CD8-positive, alpha-beta memory T cell (primary cell): ENCODE data around the gene KAT6B. TPM values are rescaled to one million over a fixed set of nuclear protein-coding genes. Genes with fewer than 3 reads are reported as not detected.

Experiments used
- CTCF ChIA-PET: fragments of 350-600 bp; sonication (Branson Sonifier 250); formaldehyde crosslinking; loops from one replicate; lab custom pipeline; 2021; ENCODE audit warnings: antibody characterized with exemption; lab: Charles Lee
- POLR2A ChIA-PET: fragments of 350-600 bp; sonication (Branson Sonifier 250); formaldehyde crosslinking; loops from one replicate; lab custom pipeline; 2021; ENCODE audit warnings: antibody characterized with exemption; lab: Charles Lee
- DNase-seq, 5 donors: peaks; one replicate each; pipeline versions ENCODE4 v3.0.0 to v3.0.0-alpha.2; 2020 to 2022; ENCODE audit warnings: mixed read lengths in 1 of 5
- H3K27ac ChIP-seq: one replicate; pipeline ENCODE4 v1.7.0; 2013; ENCODE audit warnings: low read depth, mild to moderate bottlenecking, low read length, moderate library complexity
- H3K27me3 ChIP-seq: 2 replicates; pipeline ENCODE4 v1.7.0; 2013; ENCODE audit warnings: low read length, mild to moderate bottlenecking; ENCODE audit not compliant: insufficient read depth, poor library complexity, severe bottlenecking
- H3K36me3 ChIP-seq: 2 replicates; pipeline ENCODE4 v1.7.0; 2013; ENCODE audit warnings: mild to moderate bottlenecking, low read length, moderate library complexity; ENCODE audit not compliant: insufficient read depth
- H3K4me1 ChIP-seq: 2 replicates; pipeline ENCODE4 v1.7.0; 2013; ENCODE audit warnings: mild to moderate bottlenecking, low read length, moderate library complexity; ENCODE audit not compliant: insufficient read depth
- H3K4me3 ChIP-seq: 2 replicates; pipeline ENCODE4 v1.7.0; 2013; ENCODE audit warnings: mild to moderate bottlenecking, low read length
- H3K9me3 ChIP-seq: 2 replicates; pipeline ENCODE4 v1.7.0; 2013; ENCODE audit warnings: mild to moderate bottlenecking, low read length
- H3K27ac Mint-ChIP-seq, 8 donors: one replicate each; pipeline ENCODE4 v1.8.0; 2020 to 2021; ENCODE audit warnings: mixed read lengths in 8 of 8, mild to moderate bottlenecking in 6 of 8, inconsistent platforms in 3 of 8, moderate library complexity in 3 of 8
- H3K27me3 Mint-ChIP-seq, 2 donors: one replicate each; pipeline ENCODE4 v1.8.0; 2020 to 2021; ENCODE audit warnings: mixed read lengths in 2 of 2, mild to moderate bottlenecking in 1 of 2, moderate library complexity in 1 of 2
- H3K36me3 Mint-ChIP-seq, 3 donors: one replicate each; pipeline ENCODE4 v1.8.0; 2020 to 2021; ENCODE audit warnings: mixed read lengths in 3 of 3, inconsistent platforms in 1 of 3, mild to moderate bottlenecking in 1 of 3
- H3K4me1 Mint-ChIP-seq, 3 donors: one replicate each; pipeline ENCODE4 v1.8.0; 2020 to 2021; ENCODE audit warnings: mixed read lengths in 3 of 3, inconsistent platforms in 1 of 3, mild to moderate bottlenecking in 1 of 3
- H3K4me3 Mint-ChIP-seq, 7 donors: one replicate each; pipeline ENCODE4 v1.8.0; 2020 to 2021; ENCODE audit warnings: mixed read lengths in 7 of 7, mild to moderate bottlenecking in 6 of 7, moderate library complexity in 4 of 7, inconsistent platforms in 2 of 7
- H3K9me3 Mint-ChIP-seq, 5 donors: one replicate each; pipeline ENCODE4 v1.8.0; 2020 to 2022; ENCODE audit warnings: mixed read lengths in 5 of 5, mild to moderate bottlenecking in 3 of 5, moderate library complexity in 2 of 5, inconsistent platforms in 1 of 5
- polyA plus RNA-seq: library from polyadenylated mRNA; unstranded; fragments of 300-500 nt; fragmentation: Illumina TruSeq; gene quantifications from one replicate; pipeline ENCODE4 v1.2.3, GENCODE V29; 2021
- total RNA-seq, 2 experiments: library from RNA; stranded (reverse); gene quantifications; one replicate each; pipeline ENCODE4 v1.2.3, GENCODE V29; 2021

The KAT6B gene
- total and polyA plus RNA-seq, 3 experiments from 2014 or later, result 21.8 to 32.8 (median 23.6) TPM

GRCh38 chr10:75057680-75058079 is 231.3 kb downstream of the KAT6B start:
- ChIA-PET CTCF (no interaction called here), POLR2A (no interaction called here)
- no peak overlapping the region for H3K27ac Mint-ChIP-seq
- peaks cover 0 to 2% (median 0%) of the 10 kb centered on the region in 5 donors for H3K9me3 Mint-ChIP-seq
- no peaks in the 10 kb centered on the region for H3K9me3 ChIP-seq
- no peaks in the 10 kb centered on the region for H3K36me3 Mint-ChIP-seq
- no peaks in the 10 kb centered on the region for H3K27me3 Mint-ChIP-seq
- no peak overlapping the region for H3K4me3 Mint-ChIP-seq
- H3K4me1 Mint-ChIP-seq, result peaks cover 0 to 2% (median 2%) of the 10 kb centered on the region in 3 donors
- no peak overlapping the region for H3K4me3 ChIP-seq
- H3K27me3 ChIP-seq, result no peaks in the 10 kb centered on the region
- no peak overlapping the region for H3K27ac ChIP-seq
- no peaks in the 10 kb centered on the region for H3K36me3 ChIP-seq
- DNase-seq, result no peak
- H3K4me1 ChIP-seq, result no peaks in the 10 kb centered on the region

DNA sequence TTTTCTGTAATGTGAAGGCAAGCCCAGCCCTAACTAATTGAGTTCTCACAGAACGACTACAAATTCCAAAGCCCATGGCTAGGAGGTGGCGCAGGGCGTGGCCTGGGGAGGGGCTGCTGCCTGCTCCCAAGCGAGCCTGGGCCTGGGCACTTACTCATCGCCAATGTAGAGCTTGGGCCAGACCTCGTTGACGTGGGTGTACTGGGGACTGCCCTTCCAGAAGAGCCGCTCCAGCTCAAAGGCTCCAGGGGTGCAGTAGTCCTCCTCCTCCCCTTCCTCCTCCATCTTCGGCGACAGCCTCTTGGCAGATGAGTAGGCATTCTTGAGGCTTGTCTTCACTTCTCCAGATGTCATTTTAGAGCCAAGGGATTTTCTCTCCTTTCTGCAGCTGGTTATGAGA is 231.8 kb downstream of the KAT6B start:
- peak overlapping the region in 1 of 8 donors; percentile 43 for H3K27ac Mint-ChIP-seq
- Histone ChIP-seq H3K36me3 (no peaks in the 10 kb centered on the region), H3K27me3 (no peaks in the 10 kb centered on the region), H3K4me1 (no peaks in the 10 kb centered on the region), H3K9me3 (no peaks in the 10 kb centered on the region), H3K27ac (no peak overlapping the region), H3K4me3 (no peak overlapping the region)
- no peaks in the 10 kb centered on the region for H3K36me3 Mint-ChIP-seq
- no peaks in the 10 kb centered on the region for H3K27me3 Mint-ChIP-seq
- peaks cover 0 to 2% (median 0%) of the 10 kb centered on the region in 5 donors for H3K9me3 Mint-ChIP-seq
- H3K4me1 Mint-ChIP-seq, result peaks cover 0 to 5% (median 2%) of the 10 kb centered on the region in 3 donors
- ChIA-PET POLR2A (no interaction called here), CTCF (interaction anchor here (1.3 kb wide), 1 partner anchor 22 kb away, joined by 4 read pairs; no protein-coding TSS in a partner anchor)
- DNase-seq, result no peak
- H3K4me3 Mint-ChIP-seq, result no peak overlapping the region

- no peak for DNase-seq
- Histone ChIP-seq H3K36me3 (no peaks in the 10 kb centered on the region), H3K27me3 (no peaks in the 10 kb centered on the region), H3K27ac (no peak overlapping the region), H3K4me3 (no peak overlapping the region), H3K4me1 (no peaks in the 10 kb centered on the region), H3K9me3 (no peaks in the 10 kb centered on the region)
- Mint-ChIP-seq H3K27me3 (no peaks in the 10 kb centered on the region), H3K27ac (no peak overlapping the region), H3K36me3 (no peaks in the 10 kb centered on the region), H3K4me1 (peaks cover 0 to 5% (median 2%) of the 10 kb centered on the region in 3 donors), H3K4me3 (no peak overlapping the region), H3K9me3 (peaks cover 0 to 2% (median 0%) of the 10 kb centered on the region in 5 donors)
- ChIA-PET CTCF (no interaction called here), POLR2A (no interaction called here)
Measured at GRCh38 chr10:75061709-75062505, 235.5 kb downstream of the KAT6B start.

DNA sequence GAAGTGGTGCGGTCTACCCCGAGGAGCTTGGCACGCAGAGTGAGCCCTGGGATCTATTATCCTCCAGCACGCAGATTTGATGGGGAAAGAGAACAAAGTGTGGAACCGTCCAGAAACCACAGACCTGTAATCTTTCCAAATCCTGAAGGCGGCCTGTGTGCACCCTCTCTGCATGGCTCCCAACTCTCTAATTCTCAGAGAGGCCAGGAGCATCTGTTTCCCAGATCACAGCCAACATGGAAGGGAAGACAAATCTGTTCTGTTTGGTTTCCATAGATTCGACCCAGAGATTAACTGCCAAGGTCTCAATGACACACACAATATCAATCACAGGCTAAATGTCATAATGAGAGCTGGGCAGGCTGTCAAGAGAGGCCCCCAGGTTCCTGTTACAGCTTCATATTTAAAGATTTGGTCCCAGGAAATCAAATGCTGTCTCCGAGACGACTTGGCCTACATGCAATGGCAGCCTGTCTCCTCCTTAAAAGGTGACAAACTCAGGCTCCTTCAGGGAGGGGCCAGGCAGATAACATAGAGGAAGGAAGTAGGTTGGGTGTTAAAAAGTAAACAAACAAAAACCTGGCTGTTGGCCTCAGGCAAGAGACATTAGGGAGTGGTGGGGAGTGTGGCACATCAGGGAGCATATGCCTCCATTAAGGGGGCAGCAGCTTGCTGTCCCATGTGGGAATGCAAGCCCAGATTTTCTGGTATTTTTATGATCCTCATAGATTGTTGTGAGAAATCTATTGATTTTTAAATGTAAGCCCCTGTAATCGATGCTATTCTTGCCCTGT is 236.3 kb downstream of the KAT6B start:
- Histone ChIP-seq H3K27ac (no peak overlapping the region), H3K27me3 (no peaks in the 10 kb centered on the region), H3K9me3 (no peaks in the 10 kb centered on the region), H3K4me1 (no peaks in the 10 kb centered on the region), H3K4me3 (no peak overlapping the region), H3K36me3 (no peaks in the 10 kb centered on the region)
- Mint-ChIP-seq H3K36me3 (no peaks in the 10 kb centered on the region), H3K9me3 (peaks cover 0 to 2% (median 0%) of the 10 kb centered on the region in 5 donors), H3K27me3 (no peaks in the 10 kb centered on the region), H3K4me3 (no peak overlapping the region), H3K27ac (no peak overlapping the region), H3K4me1 (peaks cover 0 to 5% (median 2%) of the 10 kb centered on the region in 3 donors)
- CTCF ChIA-PET, result no interaction called here
- no peak for DNase-seq
- POLR2A ChIA-PET, result no interaction called here

DNA sequence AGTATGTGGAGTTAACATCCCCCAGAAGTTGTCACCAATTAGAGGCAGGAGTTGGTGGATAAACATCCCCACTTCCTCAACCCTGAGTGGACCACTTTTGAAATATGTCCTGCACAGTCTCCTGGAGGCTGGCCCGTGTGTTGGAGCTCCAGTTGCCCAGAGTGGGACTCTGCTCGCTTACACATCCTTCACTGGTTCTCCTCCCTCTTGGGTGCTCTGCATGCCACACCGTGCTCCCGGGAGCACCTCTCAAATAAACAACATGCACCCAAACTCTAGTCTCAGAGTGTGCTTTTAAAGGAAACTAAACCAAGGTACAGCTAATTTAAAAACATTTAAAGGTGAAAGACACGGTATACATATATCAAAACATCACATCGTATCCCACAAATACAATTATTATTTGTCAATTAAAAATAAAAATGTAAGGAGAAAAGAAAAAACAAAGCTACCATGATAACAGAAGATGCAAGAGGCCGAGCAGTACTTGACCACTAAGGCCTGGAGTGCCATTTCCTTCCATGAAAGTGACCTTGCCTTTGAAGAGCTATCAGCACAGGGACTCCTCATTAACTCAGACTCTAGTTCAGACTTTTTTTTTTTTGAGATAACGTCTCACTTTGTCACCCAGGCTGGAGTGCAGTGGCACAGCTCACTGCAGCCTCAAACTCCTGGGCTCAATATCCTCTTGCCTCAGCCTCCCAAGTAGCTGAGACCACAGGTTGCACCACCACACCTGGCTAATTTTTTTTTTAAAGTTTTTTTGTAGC is 237.2 kb downstream of the KAT6B start:
- H3K4me1 Mint-ChIP-seq, result peaks cover 0 to 5% (median 2%) of the 10 kb centered on the region in 3 donors
- Histone ChIP-seq H3K27ac (no peak overlapping the region), H3K36me3 (no peaks in the 10 kb centered on the region), H3K4me3 (no peak overlapping the region), H3K27me3 (no peaks in the 10 kb centered on the region), H3K4me1 (no peaks in the 10 kb centered on the region), H3K9me3 (no peaks in the 10 kb centered on the region)
- POLR2A ChIA-PET, result no interaction called here
- no peaks in the 10 kb centered on the region for H3K36me3 Mint-ChIP-seq
- H3K27ac Mint-ChIP-seq, result no peak overlapping the region
- H3K27me3 Mint-ChIP-seq, result no peaks in the 10 kb centered on the region
- CTCF ChIA-PET, result no interaction called here
- no peak for DNase-seq
- no peak overlapping the region for H3K4me3 Mint-ChIP-seq
- H3K9me3 Mint-ChIP-seq, result peaks cover 0 to 2% (median 0%) of the 10 kb centered on the region in 5 donors

- Mint-ChIP-seq H3K9me3 (peaks cover 0 to 2% (median 0%) of the 10 kb centered on the region in 5 donors), H3K27me3 (peaks cover 0 to 2% of the 10 kb centered on the region in 2 donors), H3K36me3 (no peaks in the 10 kb centered on the region), H3K27ac (peak overlapping the region in 1 of 8 donors; percentile 63), H3K4me3 (no peak overlapping the region), H3K4me1 (peaks cover 0 to 5% (median 2%) of the 10 kb centered on the region in 3 donors)
- Histone ChIP-seq H3K4me1 (no peaks in the 10 kb centered on the region), H3K27ac (no peak overlapping the region), H3K9me3 (no peaks in the 10 kb centered on the region), H3K36me3 (no peaks in the 10 kb centered on the region), H3K27me3 (no peaks in the 10 kb centered on the region), H3K4me3 (no peak overlapping the region)
- DNase-seq, result no peak
- ChIA-PET CTCF (no interaction called here), POLR2A (no interaction called here)
Measured at GRCh38 chr10:75065076-75065475, 238.7 kb downstream of the KAT6B start.

GRCh38 chr10:75066271-75066670 is 239.9 kb downstream of the KAT6B start:
- Mint-ChIP-seq H3K4me1 (peaks cover 0 to 5% (median 2%) of the 10 kb centered on the region in 3 donors), H3K36me3 (no peaks in the 10 kb centered on the region), H3K27me3 (peaks cover 0 to 2% of the 10 kb centered on the region in 2 donors), H3K9me3 (peaks cover 0 to 2% (median 0%) of the 10 kb centered on the region in 5 donors), H3K4me3 (no peak overlapping the region), H3K27ac (peak overlapping the region in 1 of 8 donors; percentile 61)
- Histone ChIP-seq H3K4me3 (no peak overlapping the region), H3K9me3 (no peaks in the 10 kb centered on the region), H3K4me1 (no peaks in the 10 kb centered on the region), H3K36me3 (no peaks in the 10 kb centered on the region), H3K27me3 (no peaks in the 10 kb centered on the region), H3K27ac (no peak overlapping the region)
- POLR2A ChIA-PET, result no interaction called here
- CTCF ChIA-PET, result no interaction called here
- no peak for DNase-seq
